Tibial artery (tissue), 4 donors: ENCODE measurements around the gene LRRC1.
A peak's percentile ranks its signal among the peaks of the same experiment; 100 is the strongest.
"Not testable (repeated sequence)": the region's sequence is repeated elsewhere in the genome, so short reads cannot be mapped to it uniquely, and the experiment has no call there.

ENCODE experiments used
- DNase-seq, 2 donors: peaks; one replicate each; pipeline ENCODE4 v3.0.0-alpha.2; 2019
- H3K27ac ChIP-seq, 2 donors: fragments of 200-600 bp; sonication (generic) in 1 of 2; 1 replicate in 1 of 2; 2 replicates in 1 of 2; pipeline ENCODE4 v1.5.1; 2018 to 2019; ENCODE audit warnings: mild to moderate bottlenecking in 1 of 2
- H3K27me3 ChIP-seq, 2 donors: fragments of 200-600 bp; sonication (generic) in 1 of 2; one replicate each; pipeline versions ENCODE4 v1.5.1 to v1.6.0; 2016 to 2019
- H3K36me3 ChIP-seq, 3 donors: fragments of 200-600 bp; sonication (generic) in 2 of 3; one replicate each; pipeline ENCODE4 v1.5.1; 2016 to 2019; ENCODE audit warnings: mild to moderate bottlenecking in 2 of 3
- H3K4me1 ChIP-seq, 4 donors: fragments of 200-600 bp; sonication (generic) in 2 of 4; 1 replicate in 3 of 4; 2 replicates in 1 of 4; pipeline ENCODE4 v1.5.1; 2016 to 2019
- H3K4me3 ChIP-seq, 2 donors: fragments of 200-600 bp; sonication (generic) in 1 of 2; 1 replicate in 1 of 2; 2 replicates in 1 of 2; pipeline ENCODE4 v1.5.1; 2018 to 2019; ENCODE audit warnings: mild to moderate bottlenecking in 2 of 2
- H3K9me3 ChIP-seq, 3 donors: fragments of 200-600 bp; sonication (generic) in 1 of 3; one replicate each; pipeline ENCODE4 v1.5.1; 2016 to 2019
- CTCF ChIP-seq, 2 experiments: fragments of 200-600 bp in 1 of 2; fragments of 450-650 bp in 1 of 2; IDR thresholded peaks; one replicate each; pipeline ENCODE4 v1.5.1; 2017 to 2019; ENCODE audit warnings: antibody characterized with exemption in 2 of 2, mild to moderate bottlenecking in 1 of 2, moderate library complexity in 1 of 2
- intact Hi-C: fragments of 100-400 bp; cut with DNase I; formaldehyde crosslinking; loops from one replicate; pipeline ENCODE4 v1.15.0; 2023; ENCODE audit warnings: low total_unique reads

Gene LRRC1

GRCh38 chr6:53773044-53773696 is 21.6 kb upstream of the LRRC1 start:
- peaks cover 0 to 6% (median 1%) of the 10 kb centered on the region in 4 donors for H3K4me1 ChIP-seq
- DNase-seq: no peak
- H3K9me3 ChIP-seq: no peaks in the 10 kb centered on the region
- H3K27me3 ChIP-seq: no peaks in the 10 kb centered on the region
- no peak for TF ChIP-seq CTCF (IDR thresholded peaks at IDR 0.05)
- intact Hi-C loops: no loop called here
- no peak overlapping the region for H3K4me3 ChIP-seq
- no peaks in the 10 kb centered on the region for H3K36me3 ChIP-seq
- H3K27ac ChIP-seq: no peak overlapping the region

- H3K4me3 ChIP-seq, H3K27me3 ChIP-seq, H3K4me1 ChIP-seq, intact Hi-C loops, H3K36me3 ChIP-seq, DNase-seq, H3K27ac ChIP-seq, H3K9me3 ChIP-seq: not testable (repeated sequence)
These were observed 18.7 kb upstream of the LRRC1 start for GRCh38 chr6:53776152-53776551.

GRCh38 chr6:53784991-53785390 is 9.8 kb upstream of the LRRC1 start:
- H3K4me1 ChIP-seq, intact Hi-C loops, H3K36me3 ChIP-seq, H3K27ac ChIP-seq, DNase-seq, H3K27me3 ChIP-seq, H3K4me3 ChIP-seq: not testable (repeated sequence)
- H3K9me3 ChIP-seq: peaks cover 0 to 15% (median 0%) of the 10 kb centered on the region in 3 donors

GRCh38 chr6:53786832-53787231 is 8.0 kb upstream of the LRRC1 start:
- TF ChIP-seq CTCF (IDR thresholded peaks at IDR 0.05): no peak
- no peaks in the 10 kb centered on the region for H3K27me3 ChIP-seq

GRCh38 chr6:53790886-53791285 is 3.9 kb upstream of the LRRC1 start:
- no peak overlapping the region for H3K27ac ChIP-seq
- H3K27me3 ChIP-seq: no peaks in the 10 kb centered on the region
- intact Hi-C loops: no loop called here
- H3K4me1 ChIP-seq: peaks cover 0 to 10% (median 3%) of the 10 kb centered on the region in 4 donors
- DNase-seq: no peak
- no peak for TF ChIP-seq CTCF (IDR thresholded peaks at IDR 0.05)
- no peaks in the 10 kb centered on the region for H3K36me3 ChIP-seq
- H3K9me3 ChIP-seq: peaks cover 0 to 15% (median 0%) of the 10 kb centered on the region in 3 donors
- no peak overlapping the region for H3K4me3 ChIP-seq

More at GRCh38 chr6:53786832-53787231, 8.0 kb upstream of the LRRC1 start:
- DNase-seq: no peak
- peaks cover 0 to 15% (median 0%) of the 10 kb centered on the region in 3 donors for H3K9me3 ChIP-seq
- intact Hi-C loops: no loop called here
- H3K4me3 ChIP-seq: no peak overlapping the region
- no peaks in the 10 kb centered on the region for H3K4me1 ChIP-seq
- H3K27ac ChIP-seq: no peak overlapping the region
- no peaks in the 10 kb centered on the region for H3K36me3 ChIP-seq

GRCh38 chr6:53792016-53792415 is 2.8 kb upstream of the LRRC1 start:
- H3K4me1 ChIP-seq: peaks cover 0 to 19% (median 5%) of the 10 kb centered on the region in 4 donors
- H3K27me3 ChIP-seq: no peaks in the 10 kb centered on the region
- DNase-seq: no peak
- TF ChIP-seq CTCF (IDR thresholded peaks at IDR 0.05): no peak
- H3K4me3 ChIP-seq: no peak overlapping the region
- H3K9me3 ChIP-seq: peaks cover 0 to 15% (median 0%) of the 10 kb centered on the region in 3 donors
- no peaks in the 10 kb centered on the region for H3K36me3 ChIP-seq
- H3K27ac ChIP-seq: no peak overlapping the region
- intact Hi-C loops: no loop called here

GRCh38 chr6:53792973-53793317 is 1.9 kb upstream of the LRRC1 start:
- Histone ChIP-seq H3K27ac (no peak overlapping the region), H3K4me3 (peak overlapping the region in 1 of 2 donors; percentile 92), H3K9me3 (peaks cover 0 to 13% (median 0%) of the 10 kb centered on the region in 3 donors), H3K27me3 (no peaks in the 10 kb centered on the region), H3K4me1 (peaks cover 0 to 29% (median 9%) of the 10 kb centered on the region in 4 donors), H3K36me3 (no peaks in the 10 kb centered on the region)
- DNase-seq: no peak
- intact Hi-C loops: no loop called here
- no peak for TF ChIP-seq CTCF (IDR thresholded peaks at IDR 0.05)
